Glutamatergic neuron (in vitro differentiated cells): ENCODE results near the gene CELF4. TPM values are rescaled to one million over a fixed set of nuclear protein-coding genes. Genes with fewer than 3 reads are reported as not detected.
A peak's percentile ranks its signal among the peaks of the same experiment; 100 is the strongest.

Experiments
- DNase-seq: peaks from one replicate; pipeline ENCODE4 v3.0.0; 2022
- H3K27ac Mint-ChIP-seq: one replicate; pipeline ENCODE4 v1.8.0; 2020; ENCODE audit warnings: mild to moderate bottlenecking, mixed read lengths, inconsistent platforms; ENCODE audit not compliant: unreplicated experiment
- H3K27me3 Mint-ChIP-seq: one replicate; pipeline ENCODE4 v1.8.0; 2020; ENCODE audit warnings: mild to moderate bottlenecking, moderate library complexity, mixed read lengths, inconsistent platforms; ENCODE audit not compliant: unreplicated experiment
- H3K36me3 Mint-ChIP-seq: one replicate; pipeline ENCODE4 v1.8.0; 2020; ENCODE audit warnings: mild to moderate bottlenecking, mixed read lengths, inconsistent platforms; ENCODE audit not compliant: unreplicated experiment
- H3K4me1 Mint-ChIP-seq: one replicate; pipeline ENCODE4 v1.8.0; 2020; ENCODE audit warnings: mild to moderate bottlenecking, low read depth, mixed read lengths, inconsistent platforms; ENCODE audit not compliant: unreplicated experiment
- H3K4me3 Mint-ChIP-seq: one replicate; pipeline ENCODE4 v1.8.0; 2020; ENCODE audit warnings: mild to moderate bottlenecking, mixed read lengths, inconsistent platforms; ENCODE audit not compliant: unreplicated experiment
- H3K9me3 Mint-ChIP-seq: one replicate; pipeline ENCODE4 v1.8.0; 2020; ENCODE audit warnings: mild to moderate bottlenecking, moderate library complexity, mixed read lengths, inconsistent platforms; ENCODE audit not compliant: unreplicated experiment
- total RNA-seq: library from RNA; stranded (reverse); fragmentation: NEBNext Ultra II Directional; extraction: Animal tissue kit (Norgen Biotek cat#: 25700); gene quantifications from one replicate; pipeline ENCODE4 v1.2.1, GENCODE V29; 2021; ENCODE audit not compliant: unreplicated experiment
- TF ChIP-seq, protein P1 (sequence below): fragments of 200-600 bp; sonication (generic); IDR thresholded peaks from one replicate; pipeline ENCODE4 v1.5.0; 2021; ENCODE audit not compliant: partially characterized antibody, unreplicated experiment

Gene CELF4
- total RNA-seq, 1 donor from 2014 or later, result 38.4 TPM

- no peak for DNase-seq
- Mint-ChIP-seq H3K27ac (no peak overlapping the region), H3K9me3 (peaks cover 3% of the 10 kb centered on the region), H3K27me3 (peaks cover 18% of the 10 kb centered on the region), H3K4me1 (peaks cover 15% of the 10 kb centered on the region), H3K36me3 (no peaks in the 10 kb centered on the region), H3K4me3 (no peak overlapping the region)
- TF ChIP-seq, protein P1, sequence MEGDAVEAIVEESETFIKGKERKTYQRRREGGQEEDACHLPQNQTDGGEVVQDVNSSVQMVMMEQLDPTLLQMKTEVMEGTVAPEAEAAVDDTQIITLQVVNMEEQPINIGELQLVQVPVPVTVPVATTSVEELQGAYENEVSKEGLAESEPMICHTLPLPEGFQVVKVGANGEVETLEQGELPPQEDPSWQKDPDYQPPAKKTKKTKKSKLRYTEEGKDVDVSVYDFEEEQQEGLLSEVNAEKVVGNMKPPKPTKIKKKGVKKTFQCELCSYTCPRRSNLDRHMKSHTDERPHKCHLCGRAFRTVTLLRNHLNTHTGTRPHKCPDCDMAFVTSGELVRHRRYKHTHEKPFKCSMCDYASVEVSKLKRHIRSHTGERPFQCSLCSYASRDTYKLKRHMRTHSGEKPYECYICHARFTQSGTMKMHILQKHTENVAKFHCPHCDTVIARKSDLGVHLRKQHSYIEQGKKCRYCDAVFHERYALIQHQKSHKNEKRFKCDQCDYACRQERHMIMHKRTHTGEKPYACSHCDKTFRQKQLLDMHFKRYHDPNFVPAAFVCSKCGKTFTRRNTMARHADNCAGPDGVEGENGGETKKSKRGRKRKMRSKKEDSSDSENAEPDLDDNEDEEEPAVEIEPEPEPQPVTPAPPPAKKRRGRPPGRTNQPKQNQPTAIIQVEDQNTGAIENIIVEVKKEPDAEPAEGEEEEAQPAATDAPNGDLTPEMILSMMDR, result no peak
Observed at GRCh38 chr18:37258819-37259218, 306.8 kb downstream of the CELF4 start.

DNA sequence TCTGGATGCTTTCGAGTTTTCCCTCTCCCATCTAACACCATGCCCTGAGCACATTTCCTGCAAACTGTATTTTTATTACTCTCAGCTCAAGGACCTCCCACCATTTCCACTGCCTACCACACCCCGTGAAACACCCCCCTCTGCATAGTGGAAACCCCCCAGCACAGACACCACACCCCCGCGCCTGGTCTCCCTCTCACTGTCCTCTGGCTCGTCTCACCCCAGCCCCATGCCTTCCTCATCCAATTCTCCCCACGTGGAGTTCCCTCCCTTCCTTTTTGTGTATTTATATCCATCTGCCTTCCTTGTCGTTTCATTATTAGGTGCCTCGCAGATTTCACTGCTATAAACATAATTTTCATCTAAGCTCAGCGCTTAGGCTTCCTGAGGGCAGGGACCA, 307.5 kb downstream of the CELF4 start:
- Mint-ChIP-seq H3K27me3 (peaks cover 16% of the 10 kb centered on the region), H3K9me3 (peaks cover 3% of the 10 kb centered on the region)
- no peak for DNase-seq

GRCh38 chr18:37254973-37255372, 310.6 kb downstream of the CELF4 start:
- Mint-ChIP-seq H3K36me3 (peaks cover 6% of the 10 kb centered on the region), H3K27me3 (peaks cover 16% of the 10 kb centered on the region), H3K4me1 (peaks cover 13% of the 10 kb centered on the region), H3K9me3 (peaks cover 11% of the 10 kb centered on the region), H3K4me3 (peak overlapping the region; percentile 72), H3K27ac (peak overlapping the region; percentile 11)
- no peak for DNase-seq
- TF ChIP-seq, protein P1, result no peak

More for the DNA sequence above, 307.5 kb downstream of the CELF4 start:
- Mint-ChIP-seq H3K27ac (no peak overlapping the region), H3K4me3 (no peak overlapping the region), H3K36me3 (no peaks in the 10 kb centered on the region), H3K4me1 (peaks cover 15% of the 10 kb centered on the region)
- TF ChIP-seq, protein P1, result no peak

DNA sequence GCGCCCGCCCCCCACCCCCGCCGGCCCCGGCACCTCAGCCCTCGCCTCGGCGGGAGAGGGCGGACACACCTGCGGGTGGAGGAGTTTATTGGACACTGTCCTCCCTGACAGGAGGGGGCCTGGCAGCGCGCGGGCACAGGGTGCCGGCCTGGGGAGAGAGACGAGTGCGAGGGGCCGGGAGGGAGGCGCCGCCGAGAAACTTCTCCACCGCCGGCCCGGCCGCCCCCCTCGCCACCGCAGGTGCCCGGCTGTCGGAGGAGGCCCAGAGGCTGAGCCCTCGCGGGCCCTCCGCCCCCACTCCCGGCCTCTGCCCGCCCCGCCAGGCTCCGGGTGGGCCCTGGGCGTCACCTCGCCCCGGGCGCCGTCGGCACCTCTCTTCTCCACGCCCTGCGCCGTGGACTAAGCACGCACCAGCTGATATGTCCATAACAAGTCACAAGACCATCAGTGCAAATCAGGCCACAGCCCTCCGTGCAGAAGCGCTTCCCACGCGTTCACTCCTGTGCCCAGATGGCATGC, 311.3 kb downstream of the CELF4 start:
- peak overlapping the region; percentile 72 for H3K4me3 Mint-ChIP-seq
- TF ChIP-seq, protein P1, result no peak
- peaks cover 16% of the 10 kb centered on the region for H3K27me3 Mint-ChIP-seq
- peaks cover 11% of the 10 kb centered on the region for H3K9me3 Mint-ChIP-seq
- peak; percentile 44 for DNase-seq
- H3K27ac Mint-ChIP-seq, result peak overlapping the region; percentile 11
- peaks cover 6% of the 10 kb centered on the region for H3K36me3 Mint-ChIP-seq
- peaks cover 9% of the 10 kb centered on the region for H3K4me1 Mint-ChIP-seq

DNA sequence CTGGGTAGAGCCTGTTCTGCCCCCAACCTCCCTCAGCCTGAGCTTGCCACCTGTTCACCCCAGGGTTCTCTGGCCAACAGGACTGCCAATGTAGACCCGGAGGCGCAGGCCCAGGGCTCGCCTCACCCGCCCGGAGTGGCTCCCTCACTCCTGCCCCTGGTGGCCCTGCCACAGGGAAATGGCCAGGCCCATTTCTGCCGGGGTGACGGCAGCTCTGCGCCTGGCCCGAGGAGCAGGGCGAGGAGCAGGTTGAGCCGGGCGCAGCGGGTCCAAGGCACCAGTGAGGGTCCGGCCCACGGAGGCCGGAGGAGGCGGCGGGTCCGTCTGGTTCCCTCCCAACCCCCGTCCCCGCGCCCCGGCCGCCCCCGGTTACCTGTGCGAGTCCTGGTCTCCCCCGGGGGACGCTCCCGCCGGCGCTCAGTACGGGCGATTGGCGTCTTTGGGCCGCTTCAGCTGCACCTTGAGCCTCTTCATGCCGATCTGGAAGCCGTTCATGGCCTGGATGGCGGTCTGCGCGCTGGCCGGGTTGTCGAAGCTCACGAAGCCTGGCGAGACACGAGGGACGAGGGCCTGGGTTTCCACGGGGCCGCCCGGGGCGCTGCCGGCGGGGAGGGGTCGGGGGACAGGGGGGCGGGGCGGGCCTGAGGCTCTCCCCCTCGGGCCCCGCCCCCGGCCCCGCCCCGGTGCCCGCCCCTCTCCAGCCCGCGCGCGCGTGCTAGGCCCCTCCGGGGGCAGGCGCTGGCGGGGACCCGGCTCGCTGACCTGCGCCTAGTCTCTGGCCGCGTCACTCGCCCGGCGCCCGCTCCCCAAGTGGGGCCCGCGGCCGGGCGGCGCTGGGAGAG, 312.0 kb downstream of the CELF4 start:
- Mint-ChIP-seq H3K36me3 (peaks cover 6% of the 10 kb centered on the region), H3K9me3 (peaks cover 11% of the 10 kb centered on the region), H3K4me1 (peaks cover 6% of the 10 kb centered on the region), H3K27ac (no peak overlapping the region), H3K27me3 (peaks cover 16% of the 10 kb centered on the region), H3K4me3 (peak overlapping the region; percentile 49)
- DNase-seq, result peak; percentile 72
- TF ChIP-seq, protein P1, result no peak
